H1 (cell line): ENCODE measurements around the gene FSTL4. TPM values are rescaled to one million over a fixed set of nuclear protein-coding genes. Genes with fewer than 3 reads are reported as not detected.

ENCODE experiments used
- BCL11A ChIP-seq, 2 experiments: IDR thresholded peaks; one replicate each; pipeline ENCODE4 v1.6.1; 2011; ENCODE audit warnings: low read depth in 2 of 2, low read length in 2 of 2, mild to moderate bottlenecking in 2 of 2
- BRCA1 ChIP-seq: IDR thresholded peaks from 2 replicates; pipeline ENCODE4 v1.6.1; 2012; ENCODE audit warnings: low read depth, low read length, improper control_type of control experiment
- GABPA ChIP-seq: IDR thresholded peaks from 2 replicates; pipeline ENCODE4 v1.6.1; 2011; ENCODE audit warnings: mild to moderate bottlenecking, low read length, moderate library complexity, borderline replicate concordance; ENCODE audit not compliant: insufficient read depth
- NRF1 ChIP-seq: IDR thresholded peaks from 2 replicates; pipeline ENCODE4 v1.6.1; 2011; ENCODE audit warnings: mild to moderate bottlenecking, low read depth, low read length, improper control_type of control experiment
- POLR2AphosphoS5 ChIP-seq: IDR thresholded peaks from 2 replicates; pipeline ENCODE4 v1.6.1; 2011; ENCODE audit warnings: low read depth, low read length
- SP1 ChIP-seq: IDR thresholded peaks from 2 replicates; pipeline ENCODE4 v1.6.1; 2011; ENCODE audit warnings: low read depth, low read length
- polyA plus RNA-seq, 7 experiments: library from polyadenylated mRNA; depleted of rRNA in 3 of 7; stranded (reverse) in 5 of 7; unstranded in 2 of 7; fragments of >200 nt in 5 of 7; fragments of 200-250 nt in 2 of 7; gene quantifications; 1 replicate in 5 of 7; 2 replicates in 1 of 7; 4 replicates in 1 of 7; pipeline versions ENCODE4 v1.2.1 to v1.2.3, GENCODE V29; 2011 to 2013; ENCODE audit warnings: missing spikeins in 2 of 7, mixed read lengths in 2 of 7
- total RNA-seq: library from RNA; stranded (reverse); fragmentation: NEBNext Ultra II Directional; extraction: Animal tissue kit (Norgen Biotek cat#: 25700); gene quantifications from 2 replicates; pipeline ENCODE4 v1.2.1, GENCODE V29; 2021
- TF ChIP-seq, protein P1 (sequence below): fragments of 300-600 bp; sonication (generic); IDR thresholded peaks from 2 replicates; pipeline ENCODE4 v1.7.1; 2012; ENCODE audit warnings: low read length, moderate library complexity, mild to moderate bottlenecking, inconsistent platforms; ENCODE audit not compliant: insufficient replicate concordance

The FSTL4 gene
- total and polyA plus RNA-seq, 2 of the 8 experiments (the other 6 are each of a cell fraction or from before 2014, with no cell fraction given), result 3.1 to 4.1 TPM

DNA sequence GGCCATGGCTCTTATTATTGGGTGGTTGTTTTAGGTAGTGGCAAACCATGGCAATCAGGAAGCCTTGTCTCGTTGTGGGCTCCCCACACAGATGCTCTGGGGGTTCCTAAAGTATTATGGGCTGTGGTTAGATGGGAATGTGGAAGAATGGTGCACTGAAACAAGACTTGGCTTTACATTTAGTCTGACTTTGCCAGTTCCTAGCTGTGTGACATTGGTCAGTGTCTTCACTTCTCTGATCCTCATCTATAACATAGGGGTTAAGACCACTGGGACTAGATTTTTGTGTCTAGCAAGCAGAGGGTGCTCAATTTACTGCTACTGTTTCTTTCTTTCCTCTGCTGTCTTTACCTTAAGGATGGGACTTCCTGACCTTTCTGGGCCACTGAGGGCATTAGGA lies 411.0 kb downstream of the FSTL4 start (continued):
- TF ChIP-seq, protein P1, sequence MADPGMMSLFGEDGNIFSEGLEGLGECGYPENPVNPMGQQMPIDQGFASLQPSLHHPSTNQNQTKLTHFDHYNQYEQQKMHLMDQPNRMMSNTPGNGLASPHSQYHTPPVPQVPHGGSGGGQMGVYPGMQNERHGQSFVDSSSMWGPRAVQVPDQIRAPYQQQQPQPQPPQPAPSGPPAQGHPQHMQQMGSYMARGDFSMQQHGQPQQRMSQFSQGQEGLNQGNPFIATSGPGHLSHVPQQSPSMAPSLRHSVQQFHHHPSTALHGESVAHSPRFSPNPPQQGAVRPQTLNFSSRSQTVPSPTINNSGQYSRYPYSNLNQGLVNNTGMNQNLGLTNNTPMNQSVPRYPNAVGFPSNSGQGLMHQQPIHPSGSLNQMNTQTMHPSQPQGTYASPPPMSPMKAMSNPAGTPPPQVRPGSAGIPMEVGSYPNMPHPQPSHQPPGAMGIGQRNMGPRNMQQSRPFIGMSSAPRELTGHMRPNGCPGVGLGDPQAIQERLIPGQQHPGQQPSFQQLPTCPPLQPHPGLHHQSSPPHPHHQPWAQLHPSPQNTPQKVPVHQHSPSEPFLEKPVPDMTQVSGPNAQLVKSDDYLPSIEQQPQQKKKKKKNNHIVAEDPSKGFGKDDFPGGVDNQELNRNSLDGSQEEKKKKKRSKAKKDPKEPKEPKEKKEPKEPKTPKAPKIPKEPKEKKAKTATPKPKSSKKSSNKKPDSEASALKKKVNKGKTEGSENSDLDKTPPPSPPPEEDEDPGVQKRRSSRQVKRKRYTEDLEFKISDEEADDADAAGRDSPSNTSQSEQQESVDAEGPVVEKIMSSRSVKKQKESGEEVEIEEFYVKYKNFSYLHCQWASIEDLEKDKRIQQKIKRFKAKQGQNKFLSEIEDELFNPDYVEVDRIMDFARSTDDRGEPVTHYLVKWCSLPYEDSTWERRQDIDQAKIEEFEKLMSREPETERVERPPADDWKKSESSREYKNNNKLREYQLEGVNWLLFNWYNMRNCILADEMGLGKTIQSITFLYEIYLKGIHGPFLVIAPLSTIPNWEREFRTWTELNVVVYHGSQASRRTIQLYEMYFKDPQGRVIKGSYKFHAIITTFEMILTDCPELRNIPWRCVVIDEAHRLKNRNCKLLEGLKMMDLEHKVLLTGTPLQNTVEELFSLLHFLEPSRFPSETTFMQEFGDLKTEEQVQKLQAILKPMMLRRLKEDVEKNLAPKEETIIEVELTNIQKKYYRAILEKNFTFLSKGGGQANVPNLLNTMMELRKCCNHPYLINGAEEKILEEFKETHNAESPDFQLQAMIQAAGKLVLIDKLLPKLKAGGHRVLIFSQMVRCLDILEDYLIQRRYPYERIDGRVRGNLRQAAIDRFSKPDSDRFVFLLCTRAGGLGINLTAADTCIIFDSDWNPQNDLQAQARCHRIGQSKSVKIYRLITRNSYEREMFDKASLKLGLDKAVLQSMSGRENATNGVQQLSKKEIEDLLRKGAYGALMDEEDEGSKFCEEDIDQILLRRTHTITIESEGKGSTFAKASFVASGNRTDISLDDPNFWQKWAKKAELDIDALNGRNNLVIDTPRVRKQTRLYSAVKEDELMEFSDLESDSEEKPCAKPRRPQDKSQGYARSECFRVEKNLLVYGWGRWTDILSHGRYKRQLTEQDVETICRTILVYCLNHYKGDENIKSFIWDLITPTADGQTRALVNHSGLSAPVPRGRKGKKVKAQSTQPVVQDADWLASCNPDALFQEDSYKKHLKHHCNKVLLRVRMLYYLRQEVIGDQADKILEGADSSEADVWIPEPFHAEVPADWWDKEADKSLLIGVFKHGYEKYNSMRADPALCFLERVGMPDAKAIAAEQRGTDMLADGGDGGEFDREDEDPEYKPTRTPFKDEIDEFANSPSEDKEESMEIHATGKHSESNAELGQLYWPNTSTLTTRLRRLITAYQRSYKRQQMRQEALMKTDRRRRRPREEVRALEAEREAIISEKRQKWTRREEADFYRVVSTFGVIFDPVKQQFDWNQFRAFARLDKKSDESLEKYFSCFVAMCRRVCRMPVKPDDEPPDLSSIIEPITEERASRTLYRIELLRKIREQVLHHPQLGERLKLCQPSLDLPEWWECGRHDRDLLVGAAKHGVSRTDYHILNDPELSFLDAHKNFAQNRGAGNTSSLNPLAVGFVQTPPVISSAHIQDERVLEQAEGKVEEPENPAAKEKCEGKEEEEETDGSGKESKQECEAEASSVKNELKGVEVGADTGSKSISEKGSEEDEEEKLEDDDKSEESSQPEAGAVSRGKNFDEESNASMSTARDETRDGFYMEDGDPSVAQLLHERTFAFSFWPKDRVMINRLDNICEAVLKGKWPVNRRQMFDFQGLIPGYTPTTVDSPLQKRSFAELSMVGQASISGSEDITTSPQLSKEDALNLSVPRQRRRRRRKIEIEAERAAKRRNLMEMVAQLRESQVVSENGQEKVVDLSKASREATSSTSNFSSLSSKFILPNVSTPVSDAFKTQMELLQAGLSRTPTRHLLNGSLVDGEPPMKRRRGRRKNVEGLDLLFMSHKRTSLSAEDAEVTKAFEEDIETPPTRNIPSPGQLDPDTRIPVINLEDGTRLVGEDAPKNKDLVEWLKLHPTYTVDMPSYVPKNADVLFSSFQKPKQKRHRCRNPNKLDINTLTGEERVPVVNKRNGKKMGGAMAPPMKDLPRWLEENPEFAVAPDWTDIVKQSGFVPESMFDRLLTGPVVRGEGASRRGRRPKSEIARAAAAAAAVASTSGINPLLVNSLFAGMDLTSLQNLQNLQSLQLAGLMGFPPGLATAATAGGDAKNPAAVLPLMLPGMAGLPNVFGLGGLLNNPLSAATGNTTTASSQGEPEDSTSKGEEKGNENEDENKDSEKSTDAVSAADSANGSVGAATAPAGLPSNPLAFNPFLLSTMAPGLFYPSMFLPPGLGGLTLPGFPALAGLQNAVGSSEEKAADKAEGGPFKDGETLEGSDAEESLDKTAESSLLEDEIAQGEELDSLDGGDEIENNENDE, result no peak
- no peak for TF ChIP-seq BCL11A (IDR thresholded peaks at IDR 0.05; ENCODE audit: low read depth in 2 of 2, low read length in 2 of 2)
- no peak for TF ChIP-seq NRF1
- TF ChIP-seq BRCA1, result no peak
- no peak for TF ChIP-seq POLR2AphosphoS5
- TF ChIP-seq SP1, result no peak
- no peak for TF ChIP-seq GABPA
